ENCODE measurements around the gene RHBDL3.

Gene RHBDL3, protein sequence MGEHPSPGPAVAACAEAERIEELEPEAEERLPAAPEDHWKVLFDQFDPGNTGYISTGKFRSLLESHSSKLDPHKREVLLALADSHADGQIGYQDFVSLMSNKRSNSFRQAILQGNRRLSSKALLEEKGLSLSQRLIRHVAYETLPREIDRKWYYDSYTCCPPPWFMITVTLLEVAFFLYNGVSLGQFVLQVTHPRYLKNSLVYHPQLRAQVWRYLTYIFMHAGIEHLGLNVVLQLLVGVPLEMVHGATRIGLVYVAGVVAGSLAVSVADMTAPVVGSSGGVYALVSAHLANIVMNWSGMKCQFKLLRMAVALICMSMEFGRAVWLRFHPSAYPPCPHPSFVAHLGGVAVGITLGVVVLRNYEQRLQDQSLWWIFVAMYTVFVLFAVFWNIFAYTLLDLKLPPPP

DNA sequence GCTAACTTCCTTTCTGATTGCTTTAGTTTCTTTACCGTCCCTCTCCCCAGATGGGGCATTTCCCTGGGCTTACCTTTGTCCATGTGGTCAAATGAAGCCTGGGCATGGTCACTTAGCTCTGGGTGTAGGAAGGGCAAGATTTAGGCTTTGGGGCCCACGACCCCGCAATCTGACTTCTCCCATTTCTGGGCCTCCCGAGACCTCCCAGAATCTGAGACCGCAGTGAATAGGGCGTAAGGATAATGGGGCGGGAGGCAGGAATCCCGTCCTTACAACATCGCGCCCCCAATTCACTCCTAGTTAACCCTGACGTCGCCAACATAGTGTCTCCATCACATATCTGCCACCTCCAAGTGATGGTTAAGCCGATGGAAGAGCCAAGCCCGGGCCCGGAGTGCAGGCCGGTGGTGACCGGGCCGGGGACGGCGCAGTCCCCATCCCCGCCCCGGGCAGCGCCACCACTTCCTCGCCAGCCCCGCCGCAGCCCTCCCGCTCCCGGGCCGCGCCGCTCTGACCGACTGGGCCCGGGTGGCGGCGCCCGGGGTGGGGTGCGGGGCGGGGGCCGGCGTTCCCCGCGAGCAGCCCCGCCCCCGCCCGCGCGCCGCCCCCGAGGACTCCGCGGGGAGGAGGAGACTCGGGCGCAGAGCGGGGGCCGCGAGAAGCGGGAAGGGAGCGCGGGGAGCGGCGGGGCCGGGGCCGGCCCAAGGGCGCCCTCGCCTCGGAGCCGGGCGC lies at the start of gene RHBDL3:
Gene RHBDL3 (plus strand): TSS at position 641 of the 732 bp plus-strand sequence. CDS start 358 bp downstream, outside the sequence.
- TF ChIP-seq CTCF (IDR thresholded peaks at IDR 0.05; ENCODE audit: extremely low read depth, missing control alignments): no peak
- peak; percentile 68 for DNase-seq (ENCODE audit: low spot score)

- TF ChIP-seq CTCF (IDR thresholded peaks at IDR 0.05; ENCODE audit: extremely low read depth, missing control alignments): no peak
- no peak for DNase-seq (ENCODE audit: low spot score)
Measured at GRCh38 chr17:32222621-32223020, 43.0 kb upstream of the RHBDL3 start.

DNA sequence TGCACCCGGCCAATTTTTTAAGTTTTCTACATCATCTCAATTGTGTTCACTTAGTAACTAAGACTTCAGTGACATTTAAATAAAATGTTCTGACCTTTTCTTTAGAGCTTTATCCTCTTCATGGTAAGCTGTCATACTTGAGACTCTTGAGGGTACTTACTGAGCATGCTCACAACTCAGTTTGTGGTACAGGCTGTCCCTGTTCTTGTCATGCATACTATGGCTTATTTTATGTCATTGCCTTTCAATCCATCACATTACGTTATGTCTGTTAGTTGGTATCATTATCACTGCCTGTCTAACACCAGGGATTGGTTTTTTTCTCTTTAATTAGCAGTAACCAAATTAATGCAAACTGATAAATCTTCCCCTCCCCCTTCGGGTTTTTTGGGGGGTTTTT lies 41.9 kb upstream of the RHBDL3 start:
- no peak for TF ChIP-seq CTCF (IDR thresholded peaks at IDR 0.05; ENCODE audit: extremely low read depth, missing control alignments)

DNA sequence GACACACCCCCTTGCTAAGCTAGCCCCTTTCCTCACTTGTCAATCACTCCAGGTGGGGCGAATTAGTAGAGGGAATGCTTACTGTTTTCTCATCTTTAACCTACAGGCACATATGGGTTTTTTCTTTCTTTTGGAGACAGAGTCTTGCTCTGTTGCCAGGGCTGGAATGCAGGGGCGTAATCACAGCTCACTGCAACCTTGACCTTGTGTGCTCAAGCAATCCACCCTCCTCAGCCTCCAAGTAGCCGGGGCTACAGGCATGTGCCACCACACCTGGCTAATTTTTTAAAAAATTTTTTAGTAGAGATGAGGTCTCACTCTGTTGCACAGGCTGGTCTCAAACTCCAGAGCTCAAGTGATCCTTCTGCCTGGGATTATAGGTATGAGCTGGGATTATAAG lies 38.7 kb upstream of the RHBDL3 start:
- DNase-seq (ENCODE audit: low spot score): no peak
- no peak for TF ChIP-seq CTCF (IDR thresholded peaks at IDR 0.05; ENCODE audit: extremely low read depth, missing control alignments)

More for the DNA sequence above, 41.9 kb upstream of the RHBDL3 start:
- DNase-seq (ENCODE audit: low spot score): no peak

- no peak for DNase-seq (ENCODE audit: low spot score)
- TF ChIP-seq CTCF (IDR thresholded peaks at IDR 0.05; ENCODE audit: extremely low read depth, missing control alignments): no peak
Measured at GRCh38 chr17:32227910-32228309, 37.7 kb upstream of the RHBDL3 start.

DNA sequence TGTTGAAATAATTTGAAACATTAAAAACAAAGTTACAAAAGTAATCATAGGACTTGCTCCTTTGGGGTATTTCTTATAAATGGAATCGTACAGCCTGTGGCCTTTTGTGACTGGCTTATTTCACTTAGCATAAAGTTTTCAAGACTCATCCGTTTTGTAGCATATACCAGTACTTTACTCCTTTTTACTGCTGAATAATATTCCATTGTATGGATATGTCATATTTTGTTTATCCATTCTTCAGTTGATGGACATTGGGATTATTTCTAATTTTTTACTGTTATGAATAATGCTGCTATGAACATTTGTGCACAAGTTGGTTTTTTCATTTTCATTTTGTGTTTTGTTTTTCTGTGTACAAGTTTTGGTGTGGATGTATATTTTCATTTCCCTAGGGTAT lies 30.0 kb upstream of the RHBDL3 start:
- no peak for TF ChIP-seq CTCF (IDR thresholded peaks at IDR 0.05; ENCODE audit: extremely low read depth, missing control alignments)
- no peak for DNase-seq (ENCODE audit: low spot score)

DNA sequence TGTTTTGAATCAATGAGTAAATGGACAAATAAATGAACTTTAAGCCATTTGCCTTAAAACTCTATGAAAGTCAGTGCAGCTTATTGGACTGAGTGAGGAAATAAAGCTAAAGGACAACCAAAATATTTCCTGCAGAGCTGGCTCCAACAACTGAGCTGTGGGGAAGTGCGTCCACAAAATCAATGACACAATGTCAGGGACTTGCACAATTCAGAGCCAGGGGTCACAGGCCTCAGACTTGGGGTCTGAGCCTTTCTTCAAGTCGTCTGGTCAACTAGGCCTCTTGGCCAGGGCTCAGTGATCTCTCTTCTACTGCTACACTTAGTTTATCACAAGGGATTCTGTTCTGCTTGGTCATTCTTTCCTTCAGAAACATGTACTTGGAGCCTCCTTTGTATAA lies 26.2 kb upstream of the RHBDL3 start:
- no peak for DNase-seq (ENCODE audit: low spot score)
- TF ChIP-seq CTCF (IDR thresholded peaks at IDR 0.05; ENCODE audit: extremely low read depth, missing control alignments): no peak

Data from GM20000 (cell line).